Measurements from ENCODE around the gene IGF2R.

The IGF2R gene

GRCh38 chr6:160070831-160071230 is 101.9 kb downstream of the IGF2R start:
- TF ChIP-seq CEBPB (IDR thresholded peaks at IDR 0.05): no peak
- TF ChIP-seq TAF1 (IDR thresholded peaks at IDR 0.05; ENCODE audit: low read depth): no peak
- TF ChIP-seq YY1 (IDR thresholded peaks at IDR 0.05; ENCODE audit: low read depth): no peak
- no peak for TF ChIP-seq EP300 (IDR thresholded peaks at IDR 0.05; ENCODE audit: borderline replicate concordance)
- TF ChIP-seq TEAD4 (IDR thresholded peaks at IDR 0.05): no peak
- TF ChIP-seq TCF12 (IDR thresholded peaks at IDR 0.05; ENCODE audit: low read depth): no peak
- no peak for TF ChIP-seq MAX (IDR thresholded peaks at IDR 0.05)
- no peak for TF ChIP-seq FOXM1 (IDR thresholded peaks at IDR 0.05; ENCODE audit: borderline replicate concordance, low read depth)
- TF ChIP-seq NFIC (IDR thresholded peaks at IDR 0.05): no peak
- TF ChIP-seq ZBTB7A (IDR thresholded peaks at IDR 0.05; ENCODE audit: low read depth): no peak

GRCh38 chr6:160071805-160072690 is 103.2 kb downstream of the IGF2R start:
- TF ChIP-seq EGR1 (IDR thresholded peaks at IDR 0.05) (no peak), REST (IDR thresholded peaks at IDR 0.05; ENCODE audit: low read depth) (no peak), ZBTB7A (IDR thresholded peaks at IDR 0.05; ENCODE audit: low read depth) (no peak), EP300 (IDR thresholded peaks at IDR 0.05; ENCODE audit: borderline replicate concordance) (no peak), TCF12 (IDR thresholded peaks at IDR 0.05; ENCODE audit: low read depth) (no peak), RAD21 (IDR thresholded peaks at IDR 0.05; ENCODE audit: low read depth) (no peak), TEAD4 (IDR thresholded peaks at IDR 0.05) (no peak), NFIC (IDR thresholded peaks at IDR 0.05) (no peak), FOXM1 (IDR thresholded peaks at IDR 0.05; ENCODE audit: borderline replicate concordance, low read depth) (no peak), YY1 (IDR thresholded peaks at IDR 0.05; ENCODE audit: low read depth) (no peak)

- no peak for TF ChIP-seq CREB1 (IDR thresholded peaks at IDR 0.05; ENCODE audit: low read depth)
- TF ChIP-seq USF1 (IDR thresholded peaks at IDR 0.05): no peak
- no peak for TF ChIP-seq REST (IDR thresholded peaks at IDR 0.05; ENCODE audit: low read depth)
- TF ChIP-seq EGR1 (IDR thresholded peaks at IDR 0.05): no peak
- TF ChIP-seq ZBTB7A (IDR thresholded peaks at IDR 0.05; ENCODE audit: low read depth): no peak
- TF ChIP-seq TCF12 (IDR thresholded peaks at IDR 0.05; ENCODE audit: low read depth): no peak
- TF ChIP-seq TAF1 (IDR thresholded peaks at IDR 0.05; ENCODE audit: low read depth): no peak
- TF ChIP-seq EP300 (IDR thresholded peaks at IDR 0.05; ENCODE audit: borderline replicate concordance): no peak
- TF ChIP-seq FOXM1 (IDR thresholded peaks at IDR 0.05; ENCODE audit: borderline replicate concordance, low read depth): no peak
- no peak for TF ChIP-seq RAD21 (IDR thresholded peaks at IDR 0.05; ENCODE audit: low read depth)
- TF ChIP-seq MAX (IDR thresholded peaks at IDR 0.05): no peak
- no peak for TF ChIP-seq NFIC (IDR thresholded peaks at IDR 0.05)
- no peak for TF ChIP-seq CEBPB (IDR thresholded peaks at IDR 0.05)
- no peak for TF ChIP-seq TEAD4 (IDR thresholded peaks at IDR 0.05)
- TF ChIP-seq YY1 (IDR thresholded peaks at IDR 0.05; ENCODE audit: low read depth): no peak
These were observed 104.4 kb downstream of the IGF2R start for GRCh38 chr6:160073272-160073671.

- TF ChIP-seq TCF12 (IDR thresholded peaks at IDR 0.05; ENCODE audit: low read depth): no peak
- no peak for TF ChIP-seq YY1 (IDR thresholded peaks at IDR 0.05; ENCODE audit: low read depth)
- TF ChIP-seq CEBPB (IDR thresholded peaks at IDR 0.05): no peak
- no peak for TF ChIP-seq EP300 (IDR thresholded peaks at IDR 0.05; ENCODE audit: borderline replicate concordance)
- no peak for TF ChIP-seq REST (IDR thresholded peaks at IDR 0.05; ENCODE audit: low read depth)
- TF ChIP-seq USF1 (IDR thresholded peaks at IDR 0.05): no peak
- TF ChIP-seq TAF1 (IDR thresholded peaks at IDR 0.05; ENCODE audit: low read depth): no peak
- no peak for TF ChIP-seq TEAD4 (IDR thresholded peaks at IDR 0.05)
- TF ChIP-seq EGR1 (IDR thresholded peaks at IDR 0.05): no peak
- no peak for TF ChIP-seq RAD21 (IDR thresholded peaks at IDR 0.05; ENCODE audit: low read depth)
- TF ChIP-seq NFIC (IDR thresholded peaks at IDR 0.05): no peak
- no peak for TF ChIP-seq ZBTB7A (IDR thresholded peaks at IDR 0.05; ENCODE audit: low read depth)
These were observed 107.1 kb downstream of the IGF2R start for GRCh38 chr6:160076009-160076408.

Measured in Ishikawa (cell line).